Ascending aorta (tissue), 2 donors: ENCODE results near the gene IGF2. TPM values are rescaled to one million over a fixed set of nuclear protein-coding genes. Genes with fewer than 3 reads are reported as not detected.

ENCODE experiments used
- DNase-seq, 2 donors: peaks; one replicate each; pipeline ENCODE4 v3.0.0-alpha.2; 2019; ENCODE audit warnings: low spot score in 2 of 2
- H3K27ac ChIP-seq, 2 donors: fragments of 200-600 bp; sonication (generic); one replicate each; pipeline ENCODE4 v1.5.1; 2016 to 2017; ENCODE audit warnings: mild to moderate bottlenecking in 1 of 2
- H3K27me3 ChIP-seq: fragments of 200-600 bp; sonication (generic); one replicate; pipeline ENCODE4 v1.5.1; 2017
- H3K36me3 ChIP-seq, 2 donors: fragments of 200-600 bp; sonication (generic); one replicate each; pipeline ENCODE4 v1.5.1; 2016
- H3K4me1 ChIP-seq, 2 donors: fragments of 200-600 bp; sonication (generic); one replicate each; pipeline ENCODE4 v1.5.1; 2016 to 2017; ENCODE audit warnings: mild to moderate bottlenecking in 1 of 2
- H3K4me3 ChIP-seq, 2 donors: fragments of 200-600 bp; sonication (generic); one replicate each; pipeline ENCODE4 v1.5.1; 2016 to 2017; ENCODE audit warnings: mild to moderate bottlenecking in 1 of 2
- H3K9me3 ChIP-seq, 2 donors: fragments of 200-600 bp; sonication (generic); one replicate each; pipeline ENCODE4 v1.5.1; 2016
- CTCF ChIP-seq, 3 experiments: fragments of 200-600 bp in 2 of 3; fragments of 450-650 bp in 1 of 3; sonication (generic) in 2 of 3; IDR thresholded peaks; one replicate each; pipeline ENCODE4 v1.5.1; 2016 to 2019; ENCODE audit warnings: antibody characterized with exemption in 3 of 3, mild to moderate bottlenecking in 1 of 3, moderate library complexity in 1 of 3
- intact Hi-C: fragments of 100-400 bp; cut with DNase I; formaldehyde crosslinking; loops from one replicate; pipeline ENCODE4 v1.15.1; 2023
- total RNA-seq: library from RNA; depleted of rRNA; stranded (reverse); fragments of >200 nt; gene quantifications from one replicate; pipeline ENCODE4 v1.1.0, GENCODE V29; 2016

IGF2 gene
- total RNA-seq, 1 donor from 2014 or later = 124 TPM

- Histone ChIP-seq H3K9me3 (no peaks in the 10 kb centered on the region), H3K4me1 (peaks cover 3 to 4% of the 10 kb centered on the region in 2 donors), H3K36me3 (no peaks in the 10 kb centered on the region), H3K27ac (no peak overlapping the region), H3K4me3 (peak overlapping the region; percentile 36 to 54), H3K27me3 (peaks cover 4% of the 10 kb centered on the region)
- DNase-seq = no peak
- TF ChIP-seq CTCF (IDR thresholded peaks at IDR 0.05) = peak in 2 of 3 experiments; percentile 27 to 62
- intact Hi-C loops = no loop called here
These were observed 27.1 kb upstream of the IGF2 start for GRCh38 chr11:2166091-2166851.

- H3K4me3 ChIP-seq = no peak overlapping the region
- no peak overlapping the region for H3K27ac ChIP-seq
- no peak for DNase-seq
- H3K36me3 ChIP-seq = no peaks in the 10 kb centered on the region
- intact Hi-C loops = no loop called here
- peaks cover 3 to 4% of the 10 kb centered on the region in 2 donors for H3K4me1 ChIP-seq
- no peaks in the 10 kb centered on the region for H3K9me3 ChIP-seq
- no peak for TF ChIP-seq CTCF (IDR thresholded peaks at IDR 0.05)
- peaks cover 4% of the 10 kb centered on the region for H3K27me3 ChIP-seq
These were observed 26.4 kb upstream of the IGF2 start for GRCh38 chr11:2165571-2165970.

GRCh38 chr11:2164861-2165555 lies 25.8 kb upstream of the IGF2 start:
- peaks cover 4% of the 10 kb centered on the region for H3K27me3 ChIP-seq

GRCh38 chr11:2164081-2164480 lies 24.9 kb upstream of the IGF2 start:
- intact Hi-C loops = no loop called here

More at GRCh38 chr11:2164861-2165555, 25.8 kb upstream of the IGF2 start:
- no peak for TF ChIP-seq CTCF (IDR thresholded peaks at IDR 0.05)
- Histone ChIP-seq H3K4me3 (no peak overlapping the region), H3K27ac (no peak overlapping the region), H3K4me1 (peaks cover 3 to 4% of the 10 kb centered on the region in 2 donors), H3K9me3 (no peaks in the 10 kb centered on the region), H3K36me3 (no peaks in the 10 kb centered on the region)
- intact Hi-C loops = no loop called here
- no peak for DNase-seq

GRCh38 chr11:2163428-2163978 lies 24.3 kb upstream of the IGF2 start:
- DNase-seq = no peak
- H3K4me1 ChIP-seq = peaks cover 3 to 4% of the 10 kb centered on the region in 2 donors
- no peaks in the 10 kb centered on the region for H3K9me3 ChIP-seq
- peaks cover 4% of the 10 kb centered on the region for H3K27me3 ChIP-seq
- TF ChIP-seq CTCF (IDR thresholded peaks at IDR 0.05) = no peak
- no peak overlapping the region for H3K4me3 ChIP-seq
- no peak overlapping the region for H3K27ac ChIP-seq
- intact Hi-C loops = no loop called here
- no peaks in the 10 kb centered on the region for H3K36me3 ChIP-seq

More at GRCh38 chr11:2164081-2164480, 24.9 kb upstream of the IGF2 start:
- Histone ChIP-seq H3K27me3 (peaks cover 4% of the 10 kb centered on the region), H3K27ac (no peak overlapping the region), H3K4me1 (peaks cover 3 to 4% of the 10 kb centered on the region in 2 donors), H3K4me3 (no peak overlapping the region), H3K36me3 (no peaks in the 10 kb centered on the region), H3K9me3 (no peaks in the 10 kb centered on the region)
- no peak for TF ChIP-seq CTCF (IDR thresholded peaks at IDR 0.05)
- no peak for DNase-seq
